ENCODE results near the gene LSR.

DNA sequence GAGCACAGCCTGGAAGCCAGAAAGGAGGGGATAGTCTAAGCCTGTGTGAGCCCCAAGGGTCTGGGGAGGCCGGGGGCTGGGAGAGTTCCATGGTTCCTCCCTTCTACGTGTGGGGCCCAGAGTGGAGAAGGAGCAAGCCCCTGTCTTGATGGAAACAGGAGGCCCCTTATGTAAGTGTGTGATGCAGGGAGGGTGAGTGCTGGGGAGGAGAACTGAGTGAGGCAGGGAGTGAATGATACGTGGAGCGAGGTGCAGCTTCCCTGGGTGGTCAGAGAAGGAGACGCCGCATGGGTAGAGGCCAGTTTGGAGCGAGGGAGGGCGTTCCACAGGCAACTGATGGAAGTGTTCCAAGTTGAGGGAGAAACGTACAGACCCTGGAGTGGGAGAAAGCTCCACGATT lies 59.1 kb downstream of the LSR start:
- TF ChIP-seq POLR2AphosphoS5 (IDR thresholded peaks at IDR 0.05), result no peak
- TF ChIP-seq, protein P1, sequence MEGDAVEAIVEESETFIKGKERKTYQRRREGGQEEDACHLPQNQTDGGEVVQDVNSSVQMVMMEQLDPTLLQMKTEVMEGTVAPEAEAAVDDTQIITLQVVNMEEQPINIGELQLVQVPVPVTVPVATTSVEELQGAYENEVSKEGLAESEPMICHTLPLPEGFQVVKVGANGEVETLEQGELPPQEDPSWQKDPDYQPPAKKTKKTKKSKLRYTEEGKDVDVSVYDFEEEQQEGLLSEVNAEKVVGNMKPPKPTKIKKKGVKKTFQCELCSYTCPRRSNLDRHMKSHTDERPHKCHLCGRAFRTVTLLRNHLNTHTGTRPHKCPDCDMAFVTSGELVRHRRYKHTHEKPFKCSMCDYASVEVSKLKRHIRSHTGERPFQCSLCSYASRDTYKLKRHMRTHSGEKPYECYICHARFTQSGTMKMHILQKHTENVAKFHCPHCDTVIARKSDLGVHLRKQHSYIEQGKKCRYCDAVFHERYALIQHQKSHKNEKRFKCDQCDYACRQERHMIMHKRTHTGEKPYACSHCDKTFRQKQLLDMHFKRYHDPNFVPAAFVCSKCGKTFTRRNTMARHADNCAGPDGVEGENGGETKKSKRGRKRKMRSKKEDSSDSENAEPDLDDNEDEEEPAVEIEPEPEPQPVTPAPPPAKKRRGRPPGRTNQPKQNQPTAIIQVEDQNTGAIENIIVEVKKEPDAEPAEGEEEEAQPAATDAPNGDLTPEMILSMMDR (IDR thresholded peaks at IDR 0.05 in 8 of 11, conservative IDR thresholded peaks at IDR 0.05 in 3 of 11), result no peak
